Measurements from ENCODE around the gene FRK.

GRCh38 chr6:115891111-115891669 lies 169.5 kb downstream of the FRK start:
- TF ChIP-seq POLR2A (IDR thresholded peaks at IDR 0.05; ENCODE audit: low read depth, low read length) (no peak), POLR2AphosphoS5 (IDR thresholded peaks at IDR 0.05; ENCODE audit: low read depth, low read length) (no peak)

Data from GM12892 (cell line).